H9 (cell line): ENCODE results near the gene ITIH5. TPM values are rescaled to one million over a fixed set of nuclear protein-coding genes. Genes with fewer than 3 reads are reported as not detected.

Experiments used
- DNase-seq: peaks from one replicate; pipeline ENCODE4 v3.0.0-alpha.2; 2017
- H2AFZ ChIP-seq: one replicate; pipeline ENCODE4 v1.6.1; 2013; ENCODE audit warnings: mild to moderate bottlenecking, low read length, control low read depth, moderate library complexity
- H2AK5ac ChIP-seq: 2 replicates; pipeline ENCODE4 v1.6.1; 2013; ENCODE audit warnings: low read length, control low read depth, mixed read lengths; ENCODE audit not compliant: insufficient read length
- H2BK120ac ChIP-seq: one replicate; pipeline ENCODE4 v1.6.1; 2013; ENCODE audit warnings: low read depth, mild to moderate bottlenecking, low read length, control low read depth, inconsistent platforms; ENCODE audit not compliant: poor library complexity, severe bottlenecking
- H2BK12ac ChIP-seq: 2 replicates; pipeline ENCODE4 v1.6.1; 2013; ENCODE audit warnings: low read length, control low read depth, mixed read lengths, low read depth; ENCODE audit not compliant: insufficient read length
- H2BK15ac ChIP-seq: 2 replicates; pipeline ENCODE4 v1.6.1; 2013; ENCODE audit warnings: low read depth, low read length, control low read depth
- H2BK20ac ChIP-seq: one replicate; pipeline ENCODE4 v1.6.1; 2013; ENCODE audit warnings: low read depth, mild to moderate bottlenecking, low read length, control low read depth, inconsistent platforms; ENCODE audit not compliant: poor library complexity, severe bottlenecking
- H2BK5ac ChIP-seq: 2 replicates; pipeline ENCODE4 v1.6.1; 2013; ENCODE audit warnings: low read length, control low read depth, mixed read lengths; ENCODE audit not compliant: insufficient read length
- H3K14ac ChIP-seq: 2 replicates; pipeline ENCODE4 v1.6.1; 2013; ENCODE audit warnings: low read length, control low read depth; ENCODE audit not compliant: insufficient read depth
- H3K18ac ChIP-seq: 2 replicates; pipeline ENCODE4 v1.6.1; 2013; ENCODE audit warnings: low read depth, mild to moderate bottlenecking, mixed read lengths, low read length, control low read depth; ENCODE audit not compliant: insufficient read length
- H3K23ac ChIP-seq: 2 replicates; pipeline ENCODE4 v1.6.1; 2013; ENCODE audit warnings: low read length, control low read depth, mixed read lengths, low read depth; ENCODE audit not compliant: insufficient read length
- H3K23me2 ChIP-seq: 2 replicates; pipeline ENCODE4 v1.6.1; 2013; ENCODE audit warnings: low read depth, mild to moderate bottlenecking, mixed read lengths, low read length, control low read depth; ENCODE audit not compliant: insufficient read length, poor library complexity, severe bottlenecking
- H3K27ac ChIP-seq: 2 replicates; pipeline ENCODE4 v1.5.1; 2013; ENCODE audit warnings: low read length, control low read depth, mixed read lengths, low read depth; ENCODE audit not compliant: insufficient read length
- H3K27me3 ChIP-seq: 2 replicates; pipeline ENCODE4 v1.6.1; 2013; ENCODE audit warnings: low read length, control low read depth, inconsistent platforms; ENCODE audit not compliant: insufficient read depth
- H3K4ac ChIP-seq: 2 replicates; pipeline ENCODE4 v1.6.1; 2013; ENCODE audit warnings: low read depth, mild to moderate bottlenecking, control low read depth, inconsistent platforms, low read length, moderate library complexity
- H3K4me1 ChIP-seq: 2 replicates; pipeline ENCODE4 v1.6.1; 2013; ENCODE audit warnings: low read length, control low read depth, inconsistent platforms; ENCODE audit not compliant: insufficient read depth
- H3K4me2 ChIP-seq: 2 replicates; pipeline ENCODE4 v1.6.1; 2013; ENCODE audit warnings: low read length, control low read depth, mixed read lengths; ENCODE audit not compliant: insufficient read length, insufficient read depth
- H3K56ac ChIP-seq: 2 replicates; pipeline ENCODE4 v1.6.1; 2013; ENCODE audit warnings: low read depth, mild to moderate bottlenecking, mixed read lengths, low read length, control low read depth; ENCODE audit not compliant: insufficient read length
- H3K79me1 ChIP-seq: 2 replicates; pipeline ENCODE4 v1.6.1; 2013; ENCODE audit warnings: low read depth, mild to moderate bottlenecking, moderate library complexity, low read length, control low read depth, inconsistent platforms; ENCODE audit not compliant: insufficient read depth, poor library complexity, severe bottlenecking
- H3K79me2 ChIP-seq: 2 replicates; pipeline ENCODE4 v1.6.1; 2013; ENCODE audit warnings: low read length, control low read depth, inconsistent platforms; ENCODE audit not compliant: insufficient read depth
- H3K9ac ChIP-seq: 2 replicates; pipeline ENCODE4 v1.6.1; 2013; ENCODE audit warnings: low read length, control low read depth, mixed read lengths; ENCODE audit not compliant: insufficient read length; ENCODE audit errors: extremely low read depth
- H3K9me3 ChIP-seq: one replicate; pipeline ENCODE4 v1.6.1; 2013; ENCODE audit warnings: low read depth, low read length, inconsistent platforms; ENCODE audit not compliant: control insufficient read depth
- H3T11ph ChIP-seq: one replicate; pipeline ENCODE4 v1.6.1; 2013; ENCODE audit warnings: mild to moderate bottlenecking, low read length, control low read depth, inconsistent platforms
- H4K20me1 ChIP-seq: one replicate; pipeline ENCODE4 v1.6.1; 2013; ENCODE audit not compliant: control insufficient read depth, insufficient read length, insufficient read depth
- H4K5ac ChIP-seq: 2 replicates; pipeline ENCODE4 v1.6.1; 2013; ENCODE audit warnings: low read depth, mild to moderate bottlenecking, mixed read lengths, low read length, control low read depth; ENCODE audit not compliant: insufficient read length
- H4K8ac ChIP-seq: replicated peaks from 2 replicates; pipeline ENCODE4 v1.6.1; 2013; ENCODE audit warnings: low read length, control low read depth, mixed read lengths, low read depth; ENCODE audit not compliant: insufficient read length
- H4K91ac ChIP-seq: 2 replicates; pipeline ENCODE4 v1.6.1; 2013; ENCODE audit warnings: low read depth, mild to moderate bottlenecking, moderate library complexity, mixed read lengths, low read length, control low read depth; ENCODE audit not compliant: insufficient read length
- H3K27ac Mint-ChIP-seq, 3 experiments: 2 replicates in 2 of 3; 3 replicates in 1 of 3; pipeline ENCODE4 v1.8.0; 2020 to 2021; ENCODE audit warnings: mixed read lengths in 3 of 3, mild to moderate bottlenecking in 1 of 3, moderate library complexity in 1 of 3
- H3K27me3 Mint-ChIP-seq: 2 replicates; pipeline ENCODE4 v1.8.0; 2021; ENCODE audit warnings: low read depth, mild to moderate bottlenecking, moderate library complexity, mixed read lengths
- H3K36me3 Mint-ChIP-seq, 3 experiments: 2 replicates in 2 of 3; 3 replicates in 1 of 3; pipeline ENCODE4 v1.8.0; 2020 to 2021; ENCODE audit warnings: low read depth in 3 of 3, mixed read lengths in 3 of 3; ENCODE audit not compliant: insufficient read depth in 1 of 3
- H3K4me1 Mint-ChIP-seq, 2 experiments: 2 replicates each; pipeline ENCODE4 v1.8.0; 2020; ENCODE audit warnings: mixed read lengths in 2 of 2
- H3K4me3 Mint-ChIP-seq, 2 experiments: 2 replicates in 1 of 2; 3 replicates in 1 of 2; pipeline ENCODE4 v1.8.0; 2020 to 2021; ENCODE audit warnings: mild to moderate bottlenecking in 2 of 2, mixed read lengths in 2 of 2, moderate library complexity in 1 of 2
- H3K9me3 Mint-ChIP-seq, 2 experiments: 2 replicates in 1 of 2; 3 replicates in 1 of 2; pipeline ENCODE4 v1.8.0; 2020; ENCODE audit warnings: mild to moderate bottlenecking in 2 of 2, mixed read lengths in 2 of 2, moderate library complexity in 1 of 2
- CTCF ChIP-seq: fragments of 200-600 bp; sonication (generic); conservative IDR thresholded peaks from 3 replicates; pipeline ENCODE4 v1.8.0; 2021; ENCODE audit warnings: antibody characterized with exemption, mild to moderate bottlenecking
- WGBS: extraction: QIAGEN DNeasy Blood & Tissue Kit; methylation state at CpG from one replicate; pipeline ENCODE4 v1.1.7; 2013; ENCODE audit warnings: missing lambda C conversion rate, low lambda C conversion rate, mixed read lengths; ENCODE audit not compliant: insufficient read length; ENCODE audit errors: extremely low coverage; 5-methylcytosine and 5-hydroxymethylcytosine counted together
- total RNA-seq: library from RNA; stranded (reverse); gene quantifications from 2 replicates; pipeline ENCODE4 v1.2.1, GENCODE V29; 2021

The ITIH5 gene
- total RNA-seq, 1 experiment from 2014 or later, result 1.3 TPM

DNA sequence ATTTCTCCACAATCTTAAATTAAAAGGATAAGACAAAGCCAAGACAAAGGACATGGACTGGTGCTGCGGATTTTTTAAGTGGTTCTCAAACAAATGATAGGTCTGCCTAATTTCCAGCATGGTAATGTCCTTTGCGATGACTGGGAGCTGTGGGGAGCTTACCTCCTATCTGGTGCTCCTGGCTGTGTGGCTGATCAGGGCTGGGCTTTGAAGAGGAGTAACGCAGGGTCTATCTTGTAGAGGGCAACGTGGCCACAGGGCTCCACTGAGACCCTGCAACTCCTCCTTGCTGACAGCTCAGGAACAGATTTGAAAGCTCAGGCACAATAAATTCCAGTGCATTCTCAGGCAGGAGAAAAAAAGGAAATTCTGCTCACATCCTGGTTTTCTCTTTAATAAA, 152.8 kb downstream of the ITIH5 start:
- Histone ChIP-seq H4K91ac (no peak overlapping the region), H2BK12ac (no peak overlapping the region), H3K56ac (no peak overlapping the region), H3K27ac (no peak overlapping the region), H2AFZ (no peak overlapping the region), H4K8ac (no peak overlapping the region), H2BK20ac (no peak overlapping the region), H3K4me2 (no peak overlapping the region), H3K27me3 (no peaks in the 10 kb centered on the region), H3K18ac (no peak overlapping the region), H3K23ac (no peak overlapping the region), H3K9me3 (no peaks in the 10 kb centered on the region), H4K20me1 (no peaks in the 10 kb centered on the region), H3K79me1 (no peaks in the 10 kb centered on the region), H3K4ac (no peak overlapping the region), H3K14ac (no peak overlapping the region), H3K9ac (no peak overlapping the region), H3K4me1 (no peaks in the 10 kb centered on the region), H3T11ph (no peak overlapping the region), H3K79me2 (no peaks in the 10 kb centered on the region), H2BK120ac (no peak overlapping the region), H3K23me2 (no peaks in the 10 kb centered on the region), H4K5ac (no peak overlapping the region), H2BK5ac (no peak overlapping the region), H2AK5ac (no peak overlapping the region), H2BK15ac (no peak overlapping the region)
- no CpG with 5 or more reads among the region's 4 CpGs for WGBS
- H3K27me3 Mint-ChIP-seq, result peaks cover 8% of the 10 kb centered on the region
- H3K4me3 Mint-ChIP-seq, result no peak overlapping the region
- H3K9me3 Mint-ChIP-seq, result peaks cover 24 to 27% of the 10 kb centered on the region in 2 experiments
- DNase-seq, result no peak
- H3K4me1 Mint-ChIP-seq, result peaks cover 13 to 14% of the 10 kb centered on the region in 2 experiments
- no peak for TF ChIP-seq CTCF
- H3K27ac Mint-ChIP-seq, result no peak overlapping the region
- peaks cover 5 to 23% (median 8%) of the 10 kb centered on the region in 3 experiments; a peak in 6 of 7 replicates for H3K36me3 Mint-ChIP-seq
